ENCODE data around the gene RNASE4.

DNA sequence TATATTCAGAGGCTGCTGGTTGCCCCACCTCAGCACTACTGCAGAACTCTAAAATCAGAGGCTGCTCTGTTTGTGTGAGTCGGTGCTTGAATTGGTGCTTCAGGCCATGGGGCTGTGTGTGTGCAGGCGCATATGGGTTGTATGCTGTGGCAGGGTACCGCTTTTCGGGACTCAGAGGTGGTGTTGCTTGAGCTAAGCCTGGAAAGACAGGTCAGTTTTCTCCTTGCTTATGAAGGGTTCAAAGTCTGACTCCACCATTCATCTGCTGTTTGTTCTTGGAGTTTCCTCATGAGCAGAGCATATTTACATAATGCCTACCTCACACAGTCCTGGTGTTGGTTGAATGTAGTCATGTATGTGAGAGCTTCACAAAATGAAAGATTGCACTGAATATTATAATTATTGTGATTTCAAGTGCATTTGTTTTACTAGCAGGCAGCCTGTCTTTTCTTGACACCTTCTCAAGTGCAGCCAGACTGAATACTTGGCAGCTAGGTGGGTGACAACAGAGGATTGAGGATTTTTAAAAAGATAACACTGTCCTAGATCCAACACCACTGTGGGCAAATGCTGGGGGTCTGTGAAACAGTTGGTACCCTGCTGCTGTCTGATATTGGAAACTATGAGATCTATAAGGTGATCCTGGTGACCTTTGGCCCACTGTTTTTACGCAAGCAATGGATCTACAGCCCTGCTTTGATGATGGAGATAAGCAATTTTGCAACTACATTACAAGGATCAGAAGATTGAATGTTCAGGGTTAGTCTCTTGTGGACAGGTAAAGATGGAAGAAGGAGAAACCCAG, 3.2 kb downstream of the RNASE4 start:
- TF ChIP-seq EZH2 (IDR thresholded peaks at IDR 0.05; ENCODE audit: borderline replicate concordance, low read depth, low read length, poor library complexity, severe bottlenecking) = no peak
- TF ChIP-seq, protein P1, sequence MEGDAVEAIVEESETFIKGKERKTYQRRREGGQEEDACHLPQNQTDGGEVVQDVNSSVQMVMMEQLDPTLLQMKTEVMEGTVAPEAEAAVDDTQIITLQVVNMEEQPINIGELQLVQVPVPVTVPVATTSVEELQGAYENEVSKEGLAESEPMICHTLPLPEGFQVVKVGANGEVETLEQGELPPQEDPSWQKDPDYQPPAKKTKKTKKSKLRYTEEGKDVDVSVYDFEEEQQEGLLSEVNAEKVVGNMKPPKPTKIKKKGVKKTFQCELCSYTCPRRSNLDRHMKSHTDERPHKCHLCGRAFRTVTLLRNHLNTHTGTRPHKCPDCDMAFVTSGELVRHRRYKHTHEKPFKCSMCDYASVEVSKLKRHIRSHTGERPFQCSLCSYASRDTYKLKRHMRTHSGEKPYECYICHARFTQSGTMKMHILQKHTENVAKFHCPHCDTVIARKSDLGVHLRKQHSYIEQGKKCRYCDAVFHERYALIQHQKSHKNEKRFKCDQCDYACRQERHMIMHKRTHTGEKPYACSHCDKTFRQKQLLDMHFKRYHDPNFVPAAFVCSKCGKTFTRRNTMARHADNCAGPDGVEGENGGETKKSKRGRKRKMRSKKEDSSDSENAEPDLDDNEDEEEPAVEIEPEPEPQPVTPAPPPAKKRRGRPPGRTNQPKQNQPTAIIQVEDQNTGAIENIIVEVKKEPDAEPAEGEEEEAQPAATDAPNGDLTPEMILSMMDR (conservative IDR thresholded peaks at IDR 0.05; ENCODE audit: low read depth, low read length) = no peak
